Esophagus squamous epithelium (tissue), 5 donors: ENCODE data around the gene FCRL5. TPM values are rescaled to one million over a fixed set of nuclear protein-coding genes. Genes with fewer than 3 reads are reported as not detected.

Experiments
- DNase-seq: peaks from one replicate; lab custom pipeline; 2025; lab: John Stamatoyannopoulos, UW
- H3K27ac ChIP-seq, 4 donors: fragments of 200-600 bp; sonication (generic); one replicate each; pipeline ENCODE4 v1.5.1; 2016 to 2019; ENCODE audit warnings: mild to moderate bottlenecking in 1 of 4
- H3K27me3 ChIP-seq, 4 donors: fragments of 200-600 bp; sonication (generic); 1 replicate in 3 of 4; 2 replicates in 1 of 4; pipeline versions ENCODE4 v1.5.1 to v1.6.0; 2017 to 2021; ENCODE audit warnings: antibody characterized with exemption in 1 of 4
- H3K36me3 ChIP-seq, 3 donors: fragments of 200-600 bp; sonication (generic); one replicate each; pipeline ENCODE4 v1.5.1; 2016 to 2019
- H3K4me1 ChIP-seq, 3 donors: fragments of 200-600 bp; sonication (generic); one replicate each; pipeline ENCODE4 v1.5.1; 2017 to 2019
- H3K4me3 ChIP-seq, 4 donors: fragments of 200-600 bp; sonication (generic); 1 replicate in 3 of 4; 2 replicates in 1 of 4; pipeline ENCODE4 v1.5.1; 2016 to 2019; ENCODE audit warnings: mild to moderate bottlenecking in 2 of 4, moderate library complexity in 1 of 4
- H3K9me3 ChIP-seq, 3 donors: fragments of 200-600 bp; sonication (generic); one replicate each; pipeline ENCODE4 v1.5.1; 2016 to 2019
- CTCF ChIP-seq, 6 experiments: fragments of 450-650 bp in 4 of 6; fragments of 200-600 bp in 2 of 6; sonication (generic) in 2 of 6; IDR thresholded peaks; one replicate each; pipeline ENCODE4 v1.5.1; 2016 to 2019; ENCODE audit warnings: antibody characterized with exemption in 6 of 6, mild to moderate bottlenecking in 4 of 6, moderate library complexity in 4 of 6
- POLR2A ChIP-seq, 4 donors: fragments of 450-650 bp; IDR thresholded peaks; one replicate each; pipeline ENCODE4 v1.6.1; 2017; ENCODE audit warnings: antibody characterized with exemption in 4 of 4, mild to moderate bottlenecking in 4 of 4, moderate library complexity in 3 of 4
- WGBS, 2 donors: methylation state at CpG; one replicate each; pipeline ENCODE4 v1.1.5; 2018; 5-methylcytosine and 5-hydroxymethylcytosine counted together
- intact Hi-C: fragments of 100-400 bp; cut with DNase I; formaldehyde crosslinking; loops from one replicate; pipeline ENCODE4 v1.15.0; 2022
- total RNA-seq, 4 donors: library from RNA; depleted of rRNA; stranded (reverse); fragments of >200 nt; gene quantifications; one replicate each; pipeline ENCODE4 v1.1.0, GENCODE V29; 2016
- donor health status: DM: yes; HTN: yes; CAD: no.

FCRL5 gene
- total RNA-seq, 4 donors from 2014 or later, result 0.08 to 1.6 (median 0.23) TPM

- intact Hi-C loops, result no loop called here
- TF ChIP-seq POLR2A (IDR thresholded peaks at IDR 0.05) (no peak), CTCF (IDR thresholded peaks at IDR 0.05) (no peak)
Measured at GRCh38 chr1:157595356-157595755, 43.0 kb upstream of the FCRL5 start.

GRCh38 chr1:157585984-157586383 lies 33.7 kb upstream of the FCRL5 start:
- intact Hi-C loops, result no loop called here
- H3K4me3 ChIP-seq, result no peak overlapping the region
- peaks cover 0 to 57% (median 0%) of the 10 kb centered on the region in 4 donors for H3K27me3 ChIP-seq
- DNase-seq, result no peak
- no peak overlapping the region for H3K27ac ChIP-seq
- WGBS, 2 donors, result 51 to 75% methylated on average over 2 to 3 of the region's 4 CpGs
- no peaks in the 10 kb centered on the region for H3K4me1 ChIP-seq
- no peak for TF ChIP-seq POLR2A (IDR thresholded peaks at IDR 0.05)
- no peak for TF ChIP-seq CTCF (IDR thresholded peaks at IDR 0.05)
- no peaks in the 10 kb centered on the region for H3K36me3 ChIP-seq
- peaks cover 0 to 10% (median 0%) of the 10 kb centered on the region in 3 donors for H3K9me3 ChIP-seq

More at GRCh38 chr1:157595356-157595755, 43.0 kb upstream of the FCRL5 start:
- Histone ChIP-seq H3K27ac (no peak overlapping the region), H3K36me3 (no peaks in the 10 kb centered on the region), H3K27me3 (peaks cover 0 to 10% (median 0%) of the 10 kb centered on the region in 4 donors), H3K4me1 (no peaks in the 10 kb centered on the region), H3K9me3 (no peaks in the 10 kb centered on the region), H3K4me3 (no peak overlapping the region)
- 27 to 57% methylated on average over 2 of the region's 2 CpGs for WGBS, 2 donors
- DNase-seq, result no peak

GRCh38 chr1:157584503-157584902 lies 32.2 kb upstream of the FCRL5 start:
- H3K4me3 ChIP-seq, result no peak overlapping the region
- H3K27me3 ChIP-seq, result peaks cover 0 to 52% (median 0%) of the 10 kb centered on the region in 4 donors
- 88 to 89% methylated on average over 3 of the region's 3 CpGs for WGBS, 2 donors
- no peak for DNase-seq
- no peak overlapping the region for H3K27ac ChIP-seq
- intact Hi-C loops, result no loop called here
- TF ChIP-seq POLR2A (IDR thresholded peaks at IDR 0.05) (no peak), CTCF (IDR thresholded peaks at IDR 0.05) (no peak)
- no peaks in the 10 kb centered on the region for H3K36me3 ChIP-seq
- H3K4me1 ChIP-seq, result no peaks in the 10 kb centered on the region
- peaks cover 0 to 10% (median 0%) of the 10 kb centered on the region in 3 donors for H3K9me3 ChIP-seq

- TF ChIP-seq POLR2A (IDR thresholded peaks at IDR 0.05), result no peak
- no peak for TF ChIP-seq CTCF (IDR thresholded peaks at IDR 0.05)
- Histone ChIP-seq H3K4me1 (no peaks in the 10 kb centered on the region), H3K9me3 (peaks cover 0 to 10% (median 0%) of the 10 kb centered on the region in 3 donors), H3K36me3 (no peaks in the 10 kb centered on the region), H3K4me3 (no peak overlapping the region), H3K27me3 (peaks cover 0 to 27% (median 0%) of the 10 kb centered on the region in 4 donors), H3K27ac (no peak overlapping the region)
- intact Hi-C loops, result no loop called here
- no peak for DNase-seq
- WGBS, 2 donors, result 56 to 83% methylated on average over 1 of the region's 1 CpG
Measured at GRCh38 chr1:157580828-157581210, 28.5 kb upstream of the FCRL5 start.

- TF ChIP-seq POLR2A (IDR thresholded peaks at IDR 0.05) (no peak), CTCF (IDR thresholded peaks at IDR 0.05) (peak in 5 of 6 experiments; percentile 35 to 67 (median 58))
- Histone ChIP-seq H3K4me3 (no peak overlapping the region), H3K4me1 (no peaks in the 10 kb centered on the region), H3K27me3 (peaks cover 0 to 25% (median 0%) of the 10 kb centered on the region in 4 donors), H3K27ac (no peak overlapping the region), H3K9me3 (peaks cover 0 to 10% (median 0%) of the 10 kb centered on the region in 3 donors), H3K36me3 (no peaks in the 10 kb centered on the region)
- 10 to 13% methylated on average over 4 of the region's 4 CpGs for WGBS, 2 donors
- DNase-seq, result no peak
- intact Hi-C loops, result no loop called here
Measured at GRCh38 chr1:157580179-157580827, 28.0 kb upstream of the FCRL5 start.
